ENCODE data around the gene MXD3. TPM values are rescaled to one million over a fixed set of nuclear protein-coding genes. Genes with fewer than 3 reads are reported as not detected.

MXD3 gene
- total and polyA plus RNA-seq, 2 of the 4 experiments (the other 2 are of a cell fraction), result 7.3 to 12.9 TPM

DNA sequence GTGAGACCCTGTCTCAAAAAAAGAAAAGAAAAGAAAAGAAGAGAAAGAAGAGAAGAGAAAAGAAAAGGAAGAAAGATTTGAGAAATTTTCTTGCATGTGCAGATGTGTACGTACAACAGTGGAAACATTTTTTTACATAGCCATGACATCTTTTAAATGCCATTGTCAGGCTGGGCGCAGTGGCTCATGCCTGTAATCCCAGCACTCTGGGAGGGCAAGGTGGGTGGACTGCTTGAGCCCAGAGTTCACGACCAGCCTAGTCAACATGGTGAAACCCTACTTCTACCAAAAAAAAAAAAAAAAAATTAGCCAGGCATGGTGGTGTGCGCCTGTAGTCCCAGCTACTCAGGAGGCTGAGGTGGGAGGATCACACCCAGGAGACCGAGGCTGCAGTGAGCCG is 33.2 kb upstream of the MXD3 start:
- POLR2A ChIA-PET (ENCODE audit: unreplicated experiment), result no interaction called here

More for the DNA sequence above, 33.2 kb upstream of the MXD3 start:
- Histone ChIP-seq H2BK15ac (ENCODE audit: low read depth, low read length) (no peak overlapping the region), H3K9me3 (ENCODE audit: control insufficient read depth, insufficient read depth, low read length) (no peaks in the 10 kb centered on the region), H3K18ac (ENCODE audit: low read depth, low read length) (no peak overlapping the region), H3K4me1 (ENCODE audit: control insufficient read depth, insufficient read depth, low read length) (peaks cover 15% of the 10 kb centered on the region), H3K36me3 (ENCODE audit: control insufficient read depth, insufficient read depth, low read length) (peaks cover 11% of the 10 kb centered on the region), H3K79me1 (ENCODE audit: low read depth in 1 of 2, low read length in 2 of 2) (peaks cover 41 to 50% of the 10 kb centered on the region in 2 experiments), H2BK5ac (ENCODE audit: low read depth, low read length, poor library complexity, severe bottlenecking) (no peak overlapping the region), H3K23ac (ENCODE audit: low read depth, low read length) (no peak overlapping the region), H2AK9ac (replicated peaks; ENCODE audit: low read depth, low read length, poor library complexity) (no peak overlapping the region), H4K20me1 (ENCODE audit: insufficient read depth, low read length) (peaks cover 18% of the 10 kb centered on the region; the same call in 1 of the 2 replicates), H3K9me1 (ENCODE audit: insufficient read depth, low read length) (peaks cover 8% of the 10 kb centered on the region; the same call in 1 of the 2 replicates), H3K4ac (ENCODE audit: low read depth, low read length) (no peak overlapping the region), H3K27me3 (ENCODE audit: control insufficient read depth, insufficient read depth, low read length) (no peaks in the 10 kb centered on the region), H2BK20ac (ENCODE audit: low read depth, low read length) (no peak overlapping the region), H3K9ac (ENCODE audit: low read depth, low read length) (no peak overlapping the region), H3K56ac (ENCODE audit: extremely low read depth, insufficient read depth, low read length) (no peak overlapping the region), H2BK120ac (ENCODE audit: low read depth, low read length) (no peak overlapping the region), H2AFZ (replicated peaks; ENCODE audit: low read length, poor library complexity) (no peak overlapping the region), H3K27ac (ENCODE audit: insufficient read depth, low read length) (no peak overlapping the region), H4K5ac (ENCODE audit: low read depth, low read length) (no peak overlapping the region), H3K4me3 (ENCODE audit: insufficient read depth, low read depth, low read length) (no peak overlapping the region), H4K91ac (ENCODE audit: insufficient read depth, low read depth, low read length) (no peak overlapping the region), H3K14ac (replicated peaks; ENCODE audit: low read depth, low read length) (no peak overlapping the region), H3K4me2 (ENCODE audit: low read depth, low read length) (no peak overlapping the region), H2AK5ac (ENCODE audit: low read depth, low read length) (no peak overlapping the region), H4K8ac (ENCODE audit: low read depth in 2 of 2, low read length in 2 of 2) (no peak overlapping the region)
- dilution Hi-C loops (cut with HindIII; ENCODE audit: low sequenced_read_pairs, unreplicated experiment) (no loop called here), in situ Hi-C loops (cut with MboI; ENCODE audit: low sequenced_read_pairs) (no loop called here), intact Hi-C loops (cut with micrococcal nuclease) (no loop called here)
- BruUV-seq (replicated peaks), result no TSS peak
- CTCF ChIA-PET, result no interaction called here
- no peak for ATAC-seq (ENCODE audit: low read depth)
- no peak for DNase-seq
- WGBS, 2 experiments (ENCODE audit: extremely low coverage in 2 of 2, insufficient read length in 1 of 2), result no CpG with 5 or more reads among the region's 6 CpGs
- TF ChIP-seq RCOR1 (IDR thresholded peaks at IDR 0.05; ENCODE audit: insufficient replicate concordance, low read length), result no peak
- TF ChIP-seq NFE2L2 (IDR thresholded peaks at IDR 0.05; ENCODE audit: low read depth, low read length), result no peak
